Gastroesophageal sphincter (tissue), 4 donors: ENCODE data around the gene ZFYVE28. TPM values are rescaled to one million over a fixed set of nuclear protein-coding genes. Genes with fewer than 3 reads are reported as not detected.
"Not testable (repeated sequence)": the region's sequence is repeated elsewhere in the genome, so short reads cannot be mapped to it uniquely, and the experiment has no call there.

Experiments
- ATAC-seq: fragments of 150-250 bp; one replicate; pipeline ENCODE4 v1.9.1; 2016; ENCODE audit warnings: mild to moderate bottlenecking, moderate library complexity
- H3K27ac ChIP-seq, 4 donors: fragments of 200-600 bp; sonication (generic) in 3 of 4; 1 replicate in 3 of 4; 2 replicates in 1 of 4; pipeline ENCODE4 v1.5.1; 2016 to 2019
- H3K27me3 ChIP-seq: fragments of 200-600 bp; sonication (generic); one replicate; pipeline ENCODE4 v1.5.1; 2019
- H3K36me3 ChIP-seq, 2 donors: fragments of 200-600 bp; sonication (generic); one replicate each; pipeline ENCODE4 v1.5.1; 2019; ENCODE audit warnings: control low read depth in 1 of 2
- H3K4me1 ChIP-seq, 3 donors: fragments of 200-600 bp; sonication (generic); 1 replicate in 2 of 3; 2 replicates in 1 of 3; pipeline ENCODE4 v1.5.1; 2016 to 2019; ENCODE audit warnings: control low read depth in 2 of 3
- H3K4me3 ChIP-seq, 2 donors: fragments of 200-600 bp; sonication (generic); one replicate each; pipeline ENCODE4 v1.5.1; 2019; ENCODE audit warnings: mild to moderate bottlenecking in 1 of 2, moderate library complexity in 1 of 2
- H3K9me3 ChIP-seq, 3 donors: fragments of 200-600 bp; sonication (generic); one replicate each; pipeline ENCODE4 v1.5.1; 2017 to 2019; ENCODE audit warnings: control low read depth in 2 of 3
- CTCF ChIP-seq, 4 experiments: fragments of 200-600 bp in 2 of 4; fragments of 450-650 bp in 2 of 4; sonication (generic) in 1 of 4; IDR thresholded peaks; one replicate each; pipeline ENCODE4 v1.5.1; 2017 to 2019; ENCODE audit warnings: antibody characterized with exemption in 4 of 4, mild to moderate bottlenecking in 2 of 4, moderate library complexity in 2 of 4
- EP300 ChIP-seq: sonication (generic); formaldehyde crosslinking; IDR thresholded peaks from one replicate; pipeline ENCODE4 v1.6.1; 2017; ENCODE audit warnings: antibody characterized with exemption, mild to moderate bottlenecking
- POLR2A ChIP-seq, 2 donors: fragments of 450-650 bp; IDR thresholded peaks; one replicate each; pipeline ENCODE4 v1.6.1; 2017; ENCODE audit warnings: antibody characterized with exemption in 2 of 2, mild to moderate bottlenecking in 2 of 2, moderate library complexity in 1 of 2
- POLR2AphosphoS5 ChIP-seq: sonication (generic); formaldehyde crosslinking; IDR thresholded peaks from one replicate; pipeline ENCODE4 v1.6.1; 2017; ENCODE audit warnings: antibody characterized with exemption
- WGBS, 2 donors: methylation state at CpG; one replicate each; pipeline ENCODE4 v1.1.5; 2018; ENCODE audit warnings: low coverage in 1 of 2; 5-methylcytosine and 5-hydroxymethylcytosine counted together
- total RNA-seq, 4 donors: library from RNA; depleted of rRNA; stranded (reverse); fragments of >200 nt; gene quantifications; one replicate each; pipeline ENCODE4 v1.1.0, GENCODE V29; 2016

Gene ZFYVE28
- total RNA-seq, 4 donors from 2014 or later, result 4.4 to 12.0 (median 8.2) TPM

DNA sequence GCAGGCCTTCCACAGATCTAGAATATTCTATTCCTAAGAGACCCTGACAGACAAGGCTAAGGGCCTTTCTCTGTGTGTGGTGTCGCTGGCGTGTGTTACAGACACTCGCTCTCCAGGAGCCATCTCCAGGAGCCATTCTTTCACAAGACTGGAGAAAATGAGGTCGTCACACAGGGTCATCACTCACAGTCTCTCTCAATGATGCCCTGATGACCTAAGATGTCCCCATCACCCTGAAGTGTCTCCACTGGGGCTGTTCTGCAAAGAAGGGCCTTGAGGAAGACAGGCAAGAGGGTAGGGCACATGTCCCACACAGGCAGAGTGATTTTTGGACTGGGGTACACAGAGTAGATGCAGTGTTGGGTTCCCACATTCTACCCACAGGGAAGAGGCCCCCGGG lies 34.7 kb downstream of the ZFYVE28 start:
- WGBS, 2 donors, result 80% methylated on average over 2 of the region's 5 CpGs; no CpG with 5 or more reads in 1 of the 2 donors
- TF ChIP-seq CTCF (IDR thresholded peaks at IDR 0.05) (no peak), POLR2A (IDR thresholded peaks at IDR 0.05) (no peak), POLR2AphosphoS5 (no peak), EP300 (no peak)

GRCh38 chr4:2383220-2383631 lies 35.2 kb downstream of the ZFYVE28 start:
- not testable (repeated sequence) for H3K27me3 ChIP-seq, ATAC-seq, H3K4me3 ChIP-seq, H3K27ac ChIP-seq, H3K4me1 ChIP-seq, H3K9me3 ChIP-seq, H3K36me3 ChIP-seq
- 77 to 78% methylated on average over 6 to 8 of the region's 8 CpGs for WGBS, 2 donors

More for the DNA sequence above, 34.7 kb downstream of the ZFYVE28 start:
- Histone ChIP-seq H3K9me3 (no peaks in the 10 kb centered on the region), H3K4me3 (no peak overlapping the region), H3K4me1 (no peaks in the 10 kb centered on the region), H3K36me3 (no peaks in the 10 kb centered on the region), H3K27ac (no peak overlapping the region), H3K27me3 (no peaks in the 10 kb centered on the region)
- no peak for ATAC-seq

- H3K4me3 ChIP-seq, H3K4me1 ChIP-seq, H3K27me3 ChIP-seq, H3K27ac ChIP-seq, H3K36me3 ChIP-seq, H3K9me3 ChIP-seq, ATAC-seq: not testable (repeated sequence)
- 63 to 76% methylated on average over 6 to 7 of the region's 7 CpGs for WGBS, 2 donors
These were observed 35.7 kb downstream of the ZFYVE28 start for GRCh38 chr4:2382769-2383202.

DNA sequence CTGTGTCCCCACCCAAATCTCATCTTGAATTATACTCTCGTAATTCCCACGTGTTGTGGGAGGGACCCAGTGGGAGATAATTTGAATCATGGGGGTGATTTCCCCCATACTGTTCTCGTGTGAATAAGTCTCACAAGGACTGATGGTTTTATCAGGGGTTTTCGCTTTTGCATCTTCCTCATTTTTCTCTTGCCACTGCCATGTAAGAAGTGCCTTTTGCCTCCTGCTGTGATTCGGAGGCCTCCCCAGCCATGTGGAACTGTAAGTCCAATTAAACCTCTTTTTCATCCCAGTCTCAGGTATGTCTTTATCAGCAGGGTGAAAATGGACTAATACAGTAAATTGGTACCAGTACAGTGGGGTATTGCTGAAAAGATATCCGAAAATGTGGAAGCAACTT lies 37.9 kb downstream of the ZFYVE28 start:
- ATAC-seq, H3K27me3 ChIP-seq, H3K36me3 ChIP-seq, H3K9me3 ChIP-seq, H3K4me3 ChIP-seq, H3K27ac ChIP-seq, H3K4me1 ChIP-seq: not testable (repeated sequence)
- 81% methylated on average over 6 of the region's 6 CpGs; no CpG with 5 or more reads in 1 of the 2 donors for WGBS, 2 donors

- Histone ChIP-seq H3K4me3 (no peak overlapping the region), H3K4me1 (no peaks in the 10 kb centered on the region), H3K27me3 (no peaks in the 10 kb centered on the region), H3K36me3 (no peaks in the 10 kb centered on the region), H3K27ac (no peak overlapping the region), H3K9me3 (no peaks in the 10 kb centered on the region)
- ATAC-seq, result no peak
- no peak for TF ChIP-seq EP300
- TF ChIP-seq CTCF (IDR thresholded peaks at IDR 0.05), result no peak
- no peak for TF ChIP-seq POLR2A (IDR thresholded peaks at IDR 0.05)
- TF ChIP-seq POLR2AphosphoS5, result no peak
- 83% methylated on average over 2 of the region's 3 CpGs; no CpG with 5 or more reads in 1 of the 2 donors for WGBS, 2 donors
These were observed 39.5 kb downstream of the ZFYVE28 start for GRCh38 chr4:2378898-2379297.

DNA sequence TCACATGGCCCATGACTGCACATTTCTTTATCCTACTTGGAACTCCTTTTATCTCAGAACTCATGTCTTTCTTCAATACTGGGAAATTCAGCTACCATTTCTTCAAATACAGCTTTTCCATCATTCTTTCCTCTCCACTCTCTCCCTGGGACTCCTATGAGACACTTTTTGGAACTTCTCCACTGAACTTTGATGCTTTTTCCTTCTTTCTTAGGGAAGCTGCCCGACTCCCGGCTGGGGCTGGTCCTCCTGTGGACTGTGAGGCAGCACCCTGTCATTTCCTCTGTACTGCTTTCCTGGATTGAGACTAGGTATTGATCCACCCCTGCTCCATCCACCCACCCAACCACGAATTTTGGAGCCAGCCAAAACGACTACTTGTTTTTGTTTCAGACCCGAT lies 40.0 kb downstream of the ZFYVE28 start:
- no peaks in the 10 kb centered on the region for H3K4me1 ChIP-seq
- 69% methylated on average over 5 of the region's 5 CpGs; no CpG with 5 or more reads in 1 of the 2 donors for WGBS, 2 donors
- no peaks in the 10 kb centered on the region for H3K9me3 ChIP-seq
- TF ChIP-seq POLR2AphosphoS5 (no peak), EP300 (no peak), POLR2A (IDR thresholded peaks at IDR 0.05) (no peak), CTCF (IDR thresholded peaks at IDR 0.05) (no peak)
- H3K27me3 ChIP-seq, result no peaks in the 10 kb centered on the region
- no peak for ATAC-seq
- no peak overlapping the region for H3K27ac ChIP-seq
- H3K36me3 ChIP-seq, result no peaks in the 10 kb centered on the region
- H3K4me3 ChIP-seq, result no peak overlapping the region

- WGBS, 2 donors, result 85 to 94% methylated on average over 7 to 14 of the region's 14 CpGs
- no peak overlapping the region for H3K4me3 ChIP-seq
- no peaks in the 10 kb centered on the region for H3K4me1 ChIP-seq
- H3K27me3 ChIP-seq, result no peaks in the 10 kb centered on the region
- H3K27ac ChIP-seq, result no peak overlapping the region
- no peak for ATAC-seq
- H3K36me3 ChIP-seq, result no peaks in the 10 kb centered on the region
- H3K9me3 ChIP-seq, result no peaks in the 10 kb centered on the region
- no peak for TF ChIP-seq POLR2A (IDR thresholded peaks at IDR 0.05)
- no peak for TF ChIP-seq POLR2AphosphoS5
- TF ChIP-seq CTCF (IDR thresholded peaks at IDR 0.05), result no peak
- no peak for TF ChIP-seq EP300
These were observed 41.2 kb downstream of the ZFYVE28 start for GRCh38 chr4:2377241-2377640.
